NCI-H187 treated with DMSO at 0.1 percent for 48 hours (cell line): ENCODE measurements around the gene USP38.

Experiments used
- DNase-seq: peaks from one replicate; lab custom pipeline; 2025; lab: John Stamatoyannopoulos, UW

Gene USP38

DNA sequence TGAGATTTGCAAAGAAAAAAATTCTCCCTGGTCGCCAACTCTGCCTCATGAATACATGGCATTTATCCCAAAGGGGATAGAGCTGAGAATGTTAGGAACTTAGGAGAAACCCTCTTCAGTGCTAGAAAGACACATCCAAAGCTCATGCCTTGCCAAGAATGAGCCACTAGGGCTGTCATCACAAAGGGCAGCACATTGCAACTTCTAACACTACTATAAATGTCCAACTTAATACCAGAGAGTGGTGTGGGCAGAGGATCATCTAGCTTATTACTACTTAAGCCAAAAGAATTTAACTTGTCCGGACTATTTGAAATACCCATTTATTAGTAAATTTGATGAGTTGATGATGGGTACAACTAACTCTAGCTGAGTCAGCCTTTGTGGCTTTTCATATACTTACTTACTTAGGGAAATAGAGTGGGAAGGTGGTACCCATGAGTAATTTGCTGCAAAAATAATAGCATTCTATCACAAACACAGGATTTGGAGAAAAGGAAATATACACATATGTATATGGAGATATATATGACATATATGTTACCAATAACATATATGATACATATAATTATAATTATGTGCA lies 85.6 kb downstream of the USP38 start:
- DNase-seq, result no peak
